ENCODE measurements around the gene ZBTB8OS.
A peak's percentile ranks its signal among the peaks of the same experiment; 100 is the strongest.
"Not testable (repeated sequence)": the region's sequence is repeated elsewhere in the genome, so short reads cannot be mapped to it uniquely, and the experiment has no call there.

Gene ZBTB8OS

DNA sequence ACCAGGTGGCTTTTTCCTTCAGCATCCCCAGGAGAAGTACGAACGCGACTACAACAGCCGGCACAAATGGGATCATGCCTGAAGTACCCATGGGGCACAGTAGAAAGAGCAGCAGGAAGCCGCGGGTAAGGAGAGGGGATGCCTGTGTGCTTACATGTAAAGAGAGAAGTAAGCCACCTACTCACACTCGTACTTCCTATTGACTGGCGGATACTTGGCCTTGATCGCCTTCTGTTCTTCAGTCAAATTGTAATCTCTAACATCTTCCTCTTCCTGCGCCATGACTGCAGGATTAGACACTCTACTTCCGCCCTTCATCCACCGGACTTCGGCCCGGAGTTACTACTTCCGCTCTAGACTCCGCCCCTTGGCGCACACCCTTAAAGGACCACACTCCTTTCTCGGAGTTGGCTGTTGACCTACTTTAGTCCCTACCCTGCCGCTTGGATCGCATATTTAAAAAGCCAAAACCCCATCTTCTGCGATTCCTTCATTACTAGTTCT lies at the start of gene ZBTB8OS:
TSS of gene ZBTB8OS (minus strand) at position 303 of the 504 bp plus-strand sequence. CDS start at position 282, 21 bp downstream.
- peak; percentile 84 for DNase-seq

DNA sequence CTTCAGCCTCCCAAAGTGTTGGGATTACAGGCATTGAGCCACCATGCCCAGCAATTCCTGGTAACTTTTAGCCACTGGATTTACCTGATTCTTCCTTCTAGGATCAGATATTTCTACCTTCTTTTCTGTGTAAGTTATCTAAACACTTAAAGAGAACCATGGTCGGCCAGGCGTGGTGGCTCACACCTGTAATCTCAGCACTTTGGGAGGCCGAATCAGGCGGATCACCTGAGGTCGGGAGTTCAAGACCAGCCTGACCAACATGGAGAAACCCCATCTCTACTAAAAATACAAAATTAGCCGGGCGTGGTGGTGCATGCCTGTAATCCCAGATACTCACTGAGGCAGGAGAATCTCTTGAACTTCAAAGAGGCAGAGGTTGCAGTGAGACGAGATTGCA lies 46.6 kb upstream of the ZBTB8OS start:
- not testable (repeated sequence) for DNase-seq

DNA sequence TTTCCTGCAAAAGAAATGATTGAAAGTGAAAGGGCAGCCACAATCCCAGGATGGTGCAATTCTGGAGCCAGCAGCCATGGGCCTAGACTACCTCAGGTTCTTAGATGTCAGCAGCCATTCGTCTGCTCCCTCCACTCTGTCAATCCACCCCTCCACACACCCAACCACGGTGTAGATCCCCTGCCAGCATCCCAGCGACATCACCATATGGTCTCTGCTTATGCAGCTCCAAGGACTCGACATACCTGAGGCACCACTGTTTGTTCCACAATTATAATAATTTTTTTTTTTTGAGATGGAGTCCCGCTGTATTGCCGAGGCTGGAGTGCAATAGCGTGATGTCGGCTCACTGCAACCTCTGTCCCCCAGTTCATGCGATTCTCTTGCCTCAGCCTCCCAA lies 45.7 kb upstream of the ZBTB8OS start:
- no peak for DNase-seq

DNA sequence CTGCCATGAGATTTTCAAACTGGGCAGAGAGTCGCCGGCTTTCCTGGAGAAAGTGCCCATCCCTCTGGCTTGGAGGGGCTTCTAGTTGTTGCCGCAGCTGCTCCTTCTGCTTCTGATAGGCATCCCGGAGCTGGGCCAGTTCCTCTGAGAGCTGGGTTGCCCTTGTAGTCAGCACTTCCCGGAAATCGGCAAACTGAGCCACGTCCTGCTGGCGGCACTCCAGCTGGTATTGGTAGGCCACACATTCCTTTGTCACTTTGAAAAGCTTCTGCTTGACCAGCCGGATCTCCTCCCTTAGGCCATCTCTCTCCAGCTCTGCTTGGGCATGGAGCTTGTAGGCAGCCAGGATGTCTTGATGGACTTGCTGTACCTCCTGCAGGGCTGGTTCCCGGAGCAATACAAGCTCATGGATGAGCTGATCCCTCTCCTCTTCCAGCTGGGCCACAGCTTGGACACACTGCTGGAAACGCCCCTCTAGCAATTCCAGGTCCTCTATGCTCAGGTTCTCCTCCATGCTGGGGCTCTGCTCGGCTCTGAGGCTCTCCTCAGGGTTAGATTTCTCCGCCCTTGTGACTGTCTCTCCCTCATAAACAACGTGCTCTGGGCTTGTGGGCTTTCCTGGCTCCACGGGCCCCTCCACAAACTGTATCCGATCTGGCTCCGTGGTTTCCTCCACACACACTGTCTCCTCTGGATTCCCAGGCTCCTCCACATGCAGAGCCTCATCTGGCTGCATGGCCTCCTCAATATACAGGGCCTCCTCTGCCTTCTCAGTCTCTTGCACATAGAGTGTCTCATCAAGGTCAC lies 45.0 kb upstream of the ZBTB8OS start:
- no peak for DNase-seq

DNA sequence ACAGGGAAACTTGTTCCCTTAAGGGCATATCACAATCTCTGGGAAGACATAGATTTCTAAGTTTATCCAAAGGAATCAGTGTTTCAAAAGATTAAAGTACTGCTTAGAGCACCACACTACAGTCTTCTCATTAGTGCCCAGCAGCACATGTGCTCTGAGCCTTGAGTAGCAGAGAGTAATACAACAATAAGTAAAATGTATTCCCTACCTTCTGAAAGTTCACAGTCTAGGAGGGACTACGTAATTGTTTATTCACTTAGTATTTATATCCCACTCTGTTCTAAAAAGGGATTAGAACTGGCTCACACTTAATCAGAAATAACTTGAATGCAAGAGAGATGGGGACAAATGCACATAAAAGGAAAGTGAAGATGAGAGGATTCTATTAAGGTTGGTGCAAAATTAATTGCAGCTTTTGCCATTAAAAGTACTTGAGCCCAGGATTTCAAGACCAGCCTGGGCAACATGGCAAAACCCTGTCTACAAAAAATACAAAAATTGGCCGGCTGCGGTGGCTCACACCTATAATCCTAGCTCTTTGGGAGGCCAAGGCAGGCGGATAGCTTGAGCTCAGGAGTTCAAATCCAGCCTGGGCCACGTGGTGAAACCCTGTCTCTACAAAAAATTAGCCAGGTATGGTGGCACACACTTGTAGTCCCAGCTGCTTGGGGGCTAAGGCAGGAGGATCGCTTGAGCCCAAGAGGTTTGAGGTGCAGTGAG lies 43.3 kb upstream of the ZBTB8OS start:
- no peak for DNase-seq

DNA sequence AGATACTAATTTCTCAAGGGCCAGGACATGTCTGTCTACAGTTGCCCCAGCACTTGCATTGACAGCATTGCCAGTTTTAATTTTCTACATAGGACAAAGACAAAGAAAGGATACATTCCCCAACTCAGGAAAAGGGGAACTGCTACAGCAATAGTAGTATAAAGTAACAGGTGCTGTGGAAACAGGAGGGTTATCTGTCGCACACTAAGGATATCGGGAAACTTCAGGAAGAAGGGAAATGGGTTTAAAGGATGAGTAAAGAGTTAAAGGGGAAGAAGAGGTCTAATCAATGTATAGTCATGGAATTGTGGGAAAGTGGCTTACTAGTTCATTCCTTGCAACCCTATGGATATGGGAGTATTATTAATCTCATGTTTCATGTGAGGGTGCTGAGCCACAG lies 36.0 kb upstream of the ZBTB8OS start:
- no peak for DNase-seq

DNA sequence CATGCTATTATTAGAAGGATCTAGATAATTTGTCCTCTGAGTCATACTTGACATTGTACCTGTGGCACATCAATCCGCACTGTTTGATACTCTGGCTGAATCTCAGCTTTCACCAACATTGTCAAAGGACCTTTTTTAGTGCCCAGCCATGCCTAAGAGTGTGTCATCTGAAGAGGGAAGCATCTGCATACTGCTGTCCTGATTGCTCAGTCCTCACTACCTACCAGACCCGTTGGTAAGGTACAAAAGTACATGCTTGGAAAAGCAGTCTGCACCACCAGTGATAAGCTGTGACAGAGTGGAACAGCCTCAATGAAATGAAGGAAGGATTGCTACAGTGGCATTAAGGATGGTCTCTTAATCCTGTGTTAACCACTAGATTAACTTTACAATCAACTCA lies 35.1 kb upstream of the ZBTB8OS start:
- DNase-seq = no peak

DNA sequence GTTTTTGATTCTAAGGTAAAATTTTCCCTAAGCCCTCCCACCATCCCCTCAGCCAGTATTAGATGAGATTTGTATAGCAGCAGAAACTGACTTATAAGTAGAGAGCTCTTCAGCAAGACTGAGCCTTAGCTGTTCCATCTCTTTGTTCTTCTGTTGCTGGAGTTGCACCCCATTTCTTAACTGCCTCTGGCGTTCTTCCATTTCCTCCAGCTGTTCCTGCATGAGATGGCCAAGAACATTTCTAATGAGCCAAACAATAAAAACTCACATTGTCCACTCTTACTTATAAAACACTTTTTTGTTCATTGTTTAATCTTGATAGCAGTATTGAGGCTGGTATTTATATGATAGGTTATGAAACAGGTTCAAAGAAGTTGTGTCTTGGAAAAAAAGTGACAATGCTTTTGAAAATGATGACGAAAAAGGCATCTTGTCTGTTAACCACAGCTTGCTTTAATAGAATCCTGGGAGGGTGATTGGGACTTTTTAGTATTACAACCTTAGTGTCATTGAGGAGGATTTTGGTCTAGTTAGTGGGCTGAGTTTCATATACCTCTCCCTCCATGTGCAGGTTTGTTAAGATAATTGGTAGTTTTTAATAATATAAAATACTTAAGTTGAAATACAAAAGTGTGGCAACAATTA lies 33.9 kb upstream of the ZBTB8OS start:
- DNase-seq = no peak

DNA sequence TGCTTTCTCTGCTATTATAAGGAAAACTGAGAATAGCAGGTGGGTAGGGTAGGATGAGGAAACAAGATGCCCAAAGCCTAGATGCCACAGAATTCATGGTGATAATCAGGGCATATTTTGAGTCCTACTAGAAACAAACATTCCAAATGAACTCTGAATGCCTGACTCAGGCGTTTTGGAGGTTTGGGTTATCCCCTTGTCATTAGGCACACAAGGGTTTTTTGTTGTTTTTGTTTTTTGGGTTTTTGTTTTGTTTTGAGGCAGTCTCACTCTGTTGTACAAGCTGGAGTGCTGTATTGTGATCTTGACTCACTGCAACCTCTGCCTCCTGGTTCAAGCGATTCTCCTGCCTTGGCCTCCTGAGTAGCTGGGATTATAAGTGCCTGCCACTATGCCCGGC lies 33.0 kb upstream of the ZBTB8OS start:
- no peak for DNase-seq

DNA sequence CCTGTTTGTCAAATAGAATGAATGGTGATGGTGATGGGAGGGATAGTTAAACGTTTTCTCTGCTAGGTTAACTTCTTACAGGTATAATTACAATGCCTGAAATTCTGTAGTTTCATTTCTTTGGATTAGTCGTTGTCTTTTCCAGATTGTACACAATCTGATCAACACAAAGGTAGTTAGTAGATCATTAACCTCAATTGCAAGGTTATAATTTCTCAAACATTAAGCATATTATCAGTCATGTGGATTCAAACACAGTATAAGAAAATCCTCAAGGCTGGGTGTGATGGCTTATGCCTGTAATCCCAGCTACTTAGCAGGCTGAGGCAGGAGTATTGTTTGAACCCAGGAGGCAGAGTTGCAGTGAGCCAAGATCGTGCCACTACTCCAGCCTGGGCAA lies 31.6 kb upstream of the ZBTB8OS start:
- DNase-seq = no peak

DNA sequence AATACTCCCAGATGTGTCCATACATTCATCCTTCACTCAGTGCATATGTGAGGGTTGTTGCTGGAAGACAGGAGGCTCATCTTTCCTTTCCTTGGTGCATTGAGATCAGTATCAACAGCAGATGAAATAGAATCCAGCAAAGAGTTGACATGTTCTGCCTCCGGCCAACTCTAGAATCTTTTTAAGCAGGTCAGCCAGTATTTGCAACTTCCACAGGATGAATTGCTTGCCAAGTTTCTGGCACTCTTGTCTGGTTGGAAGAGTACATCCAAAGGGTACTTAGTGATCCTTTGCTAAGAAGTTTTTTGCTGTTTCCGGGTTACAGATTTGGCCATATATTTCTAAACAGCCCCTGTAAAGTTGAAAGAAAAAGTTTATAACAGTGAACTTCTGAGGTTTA lies 31.2 kb upstream of the ZBTB8OS start:
- no peak for DNase-seq

DNA sequence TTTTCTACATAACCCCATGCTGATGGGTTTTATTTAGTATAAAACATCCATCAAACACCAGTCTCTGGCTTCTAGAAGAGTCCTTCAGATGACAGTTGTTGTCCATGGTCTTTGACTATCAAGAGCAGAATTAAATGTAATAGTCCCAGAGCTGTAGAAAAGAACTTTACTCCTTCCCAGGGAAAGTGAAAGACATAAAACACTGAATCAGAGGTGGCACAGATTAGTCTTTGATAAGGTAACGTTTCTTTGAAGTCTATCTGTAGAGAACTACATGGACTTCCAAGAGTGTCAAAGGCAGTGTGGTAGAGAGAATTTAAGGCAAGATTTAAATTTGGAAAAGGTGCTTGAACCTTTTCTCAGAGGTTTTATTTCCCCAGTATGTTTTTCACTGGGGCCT lies 30.3 kb upstream of the ZBTB8OS start:
- no peak for DNase-seq

DNA sequence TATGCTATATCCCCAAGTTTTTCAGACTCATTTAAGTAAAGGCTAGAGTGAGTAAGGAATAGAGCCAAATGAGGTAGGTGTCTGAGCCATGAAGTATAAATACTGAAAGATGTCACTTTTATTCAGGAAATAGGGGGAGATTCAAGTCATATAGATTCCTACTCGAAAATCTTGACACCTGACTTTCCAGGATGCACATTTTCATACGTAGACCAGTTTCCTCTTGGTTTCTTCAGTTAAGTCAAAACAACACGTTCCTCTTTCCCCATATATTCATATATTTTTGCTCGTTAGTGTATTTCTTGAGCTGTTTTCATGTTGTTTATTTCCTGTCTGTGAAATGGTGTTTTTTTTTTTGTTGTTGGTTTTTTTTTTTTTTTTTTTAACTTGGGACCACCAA lies 29.6 kb upstream of the ZBTB8OS start:
- not testable (repeated sequence) for DNase-seq

DNA sequence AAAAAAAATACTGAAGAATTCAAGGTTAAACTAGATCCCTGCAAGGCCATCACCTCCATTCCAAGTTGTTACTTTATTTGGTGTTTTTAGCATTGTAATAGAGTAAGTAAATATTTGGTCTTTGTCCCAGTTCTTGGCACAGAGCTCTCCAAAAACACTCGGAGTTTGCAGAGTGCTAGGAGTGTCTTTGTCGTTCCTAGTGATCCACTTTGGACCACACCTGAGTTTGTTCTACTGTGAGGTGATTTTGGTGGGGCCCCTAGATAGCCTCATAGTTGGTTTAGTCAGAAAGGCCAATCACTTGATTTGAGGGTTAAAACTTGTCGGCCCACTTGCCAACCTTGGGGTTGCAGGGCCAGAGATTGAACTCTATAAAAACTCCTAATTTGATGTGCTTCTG lies 26.6 kb upstream of the ZBTB8OS start:
- DNase-seq = no peak

DNA sequence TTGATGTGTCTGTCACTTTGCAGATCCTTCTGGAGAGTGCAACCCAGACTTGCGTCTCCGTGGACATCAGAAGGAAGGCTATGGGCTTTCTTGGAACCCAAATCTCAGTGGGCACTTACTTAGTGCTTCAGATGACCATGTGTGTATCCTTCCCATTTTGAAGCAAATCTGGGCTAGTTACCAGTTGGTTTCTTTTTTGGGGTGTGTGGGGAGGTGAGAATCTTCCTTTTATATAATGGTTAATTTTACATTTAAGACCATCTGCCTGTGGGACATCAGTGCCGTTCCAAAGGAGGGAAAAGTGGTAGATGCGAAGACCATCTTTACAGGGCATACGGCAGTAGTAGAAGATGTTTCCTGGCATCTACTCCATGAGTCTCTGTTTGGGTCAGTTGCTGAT lies 18.4 kb upstream of the ZBTB8OS start:
- not testable (repeated sequence) for DNase-seq

DNA sequence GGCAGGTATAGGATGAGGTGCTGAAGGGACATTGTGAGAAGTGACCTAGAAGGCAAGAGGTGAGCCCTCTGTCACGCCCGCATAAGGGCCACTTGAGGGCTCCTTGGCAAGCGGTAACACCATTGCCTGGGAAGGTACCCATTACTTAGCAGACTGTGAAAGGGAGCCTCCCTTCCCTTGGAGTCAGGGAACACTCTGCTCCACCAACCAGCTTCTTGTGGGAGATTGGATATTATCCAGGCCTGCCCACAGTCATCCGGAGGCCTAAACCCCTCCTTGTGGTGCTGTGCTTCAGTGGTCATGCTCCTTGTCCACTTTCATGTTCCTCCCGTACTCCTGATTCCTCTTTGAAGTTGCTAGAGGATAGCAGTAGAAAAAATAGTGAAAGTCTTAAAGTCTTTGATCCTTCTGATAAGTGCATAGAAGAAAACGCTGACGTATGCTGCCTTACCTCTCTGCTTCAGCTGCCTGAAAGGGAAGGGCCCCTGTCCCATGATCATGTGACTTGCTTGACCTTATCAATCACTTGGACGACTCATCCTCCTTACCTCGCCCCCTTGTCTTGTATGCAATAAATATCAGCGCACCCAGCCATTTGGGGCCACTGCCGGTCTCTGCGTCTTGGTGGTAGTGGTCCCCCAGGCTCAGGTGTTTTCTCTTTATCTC lies 16.7 kb upstream of the ZBTB8OS start:
- DNase-seq = no peak

DNA sequence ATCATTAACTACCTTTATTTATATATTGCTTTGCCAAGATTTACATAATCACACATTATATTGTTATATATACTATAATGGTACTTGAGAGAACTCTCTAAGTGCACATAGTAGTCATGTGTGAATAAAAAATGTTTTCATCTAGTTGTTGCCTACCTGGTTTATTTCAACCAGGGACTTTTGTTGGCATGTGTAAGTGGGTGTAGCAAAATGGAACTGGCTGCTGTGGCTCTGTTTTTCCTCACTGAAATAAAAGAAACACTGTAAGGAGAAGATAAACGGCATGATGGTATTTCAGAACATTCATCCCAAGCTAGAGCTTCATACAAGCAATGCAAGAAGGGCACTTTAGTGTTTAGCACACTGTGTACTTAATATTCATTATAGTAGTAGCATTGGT lies 15.6 kb upstream of the ZBTB8OS start:
- DNase-seq = no peak

DNA sequence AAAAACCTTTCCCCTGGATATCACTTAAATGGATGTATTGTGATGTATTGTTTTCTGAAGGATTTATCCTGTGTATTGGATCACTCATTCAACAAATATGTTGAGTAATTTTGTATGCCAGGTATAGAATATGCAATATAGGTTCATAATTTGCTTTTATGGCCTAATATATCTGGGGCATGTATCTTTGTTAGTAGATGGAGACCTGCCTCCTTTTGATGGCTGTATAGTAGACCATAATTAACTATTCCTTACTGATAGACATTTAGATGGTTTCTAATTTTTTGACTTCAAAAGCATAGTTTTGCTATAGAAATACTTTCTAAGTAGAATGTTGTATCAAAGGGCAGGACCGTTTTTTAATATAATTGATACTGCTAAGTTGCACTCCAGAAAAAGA lies 9.2 kb upstream of the ZBTB8OS start:
- DNase-seq = no peak

DNA sequence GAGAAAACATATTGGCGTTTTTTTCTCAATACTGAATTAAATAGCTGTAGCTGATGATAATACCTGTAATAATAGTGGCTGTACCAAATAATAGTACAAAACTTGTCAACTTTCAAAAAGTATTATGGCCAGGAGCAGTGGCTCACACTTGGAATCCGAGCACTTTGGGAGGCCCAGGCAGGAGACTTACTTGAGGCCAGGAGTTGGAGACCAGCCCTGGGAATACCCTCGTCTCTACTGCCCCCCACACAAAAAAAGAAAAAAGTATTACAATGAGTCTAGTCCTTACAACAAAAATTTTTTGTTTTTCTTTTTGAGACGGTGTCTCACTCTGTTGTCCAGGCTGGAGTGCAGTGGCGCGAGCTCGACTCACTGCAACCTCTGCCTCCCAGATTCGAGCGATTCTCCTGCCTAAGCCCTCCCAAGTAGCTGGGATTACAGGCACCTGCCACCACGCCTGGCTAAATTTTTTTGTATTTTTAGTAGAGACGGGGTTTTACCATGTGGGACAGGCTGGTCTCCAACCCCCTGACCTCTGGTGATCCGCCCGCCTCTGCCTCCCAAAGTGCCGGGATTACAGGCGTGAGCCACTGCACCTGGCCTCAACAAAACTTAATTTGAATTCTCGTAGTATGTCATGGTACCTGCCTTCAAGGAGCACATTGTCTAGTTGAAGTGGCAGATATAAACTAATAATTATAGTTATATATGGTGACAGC lies 2.1 kb upstream of the ZBTB8OS start:
- DNase-seq = no peak

DNA sequence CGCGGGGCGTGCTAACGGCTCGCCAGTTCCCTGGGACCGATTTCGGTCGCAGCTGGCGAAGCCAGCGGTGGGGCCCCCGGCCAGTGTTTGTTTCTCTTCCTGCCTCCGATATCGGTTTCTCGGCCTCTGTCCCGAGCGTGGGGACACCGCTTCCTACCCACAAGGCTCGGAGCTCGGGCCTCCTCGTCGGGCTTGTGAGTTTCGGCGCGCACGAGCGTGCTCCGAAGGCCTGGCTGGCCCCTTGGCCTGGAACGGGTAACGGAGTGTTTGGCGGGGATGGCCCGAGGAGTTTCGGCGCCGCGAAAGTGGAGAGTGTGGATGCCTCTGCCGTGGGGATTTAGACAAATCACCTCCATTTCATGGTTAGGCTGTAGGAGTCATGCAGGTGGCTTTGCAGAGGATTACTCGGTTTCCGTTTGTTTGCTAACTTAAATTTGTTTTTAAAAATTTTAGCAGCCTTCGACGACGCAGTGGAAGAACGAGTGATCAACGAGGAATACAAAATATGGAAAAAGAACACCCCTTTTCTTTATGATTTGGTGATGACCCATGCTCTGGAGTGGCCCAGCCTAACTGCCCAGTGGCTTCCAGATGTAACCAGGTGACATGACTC lies 1.2 kb upstream of the ZBTB8OS start:
- DNase-seq = no peak

DNA sequence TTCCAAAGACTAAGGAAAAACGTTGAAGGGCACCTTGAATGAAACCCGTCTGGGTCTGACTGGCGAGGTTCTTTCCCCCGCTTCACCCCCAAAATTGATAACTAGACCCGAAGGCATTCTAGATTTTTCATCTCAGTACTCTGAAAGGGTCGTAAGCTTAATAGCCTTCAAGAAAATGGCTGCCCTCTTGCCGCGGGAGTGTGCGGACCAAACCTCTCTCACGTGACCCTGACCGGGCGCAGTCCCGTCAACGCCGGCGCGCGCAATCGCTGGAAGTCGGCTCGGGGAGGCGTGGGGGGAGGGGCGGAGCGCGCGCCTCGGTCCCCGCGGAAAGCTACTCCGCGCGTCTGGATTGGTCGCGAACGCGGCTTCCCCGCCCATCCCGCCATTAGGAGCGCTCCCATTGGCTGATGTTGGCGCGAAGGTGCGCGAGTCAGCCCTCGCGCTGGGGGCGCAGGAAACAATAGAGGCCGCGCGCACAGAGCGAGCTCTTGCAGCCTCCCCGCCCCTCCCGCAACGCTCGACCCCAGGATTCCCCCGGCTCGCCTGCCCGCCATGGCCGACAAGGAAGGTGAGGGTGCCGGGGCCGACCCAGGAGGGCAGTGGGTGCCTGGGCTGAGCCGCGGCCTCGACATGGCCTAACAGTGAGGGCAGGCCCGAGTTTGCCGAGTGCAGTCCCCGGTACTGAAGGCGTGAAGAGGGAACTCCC lies 556 bp upstream of the ZBTB8OS start, which contains the start of gene RBBP4:
TSS of gene RBBP4 (plus strand) at position 457 of the 709 bp plus-strand sequence. CDS start at position 556, 99 bp downstream.
- DNase-seq = peak; percentile 97
